ENCODE data around the gene FBXO8. TPM values are rescaled to one million over a fixed set of nuclear protein-coding genes. Genes with fewer than 3 reads are reported as not detected.

FBXO8 gene
- total RNA-seq, 1 experiment from 2014 or later = 8.2 TPM

DNA sequence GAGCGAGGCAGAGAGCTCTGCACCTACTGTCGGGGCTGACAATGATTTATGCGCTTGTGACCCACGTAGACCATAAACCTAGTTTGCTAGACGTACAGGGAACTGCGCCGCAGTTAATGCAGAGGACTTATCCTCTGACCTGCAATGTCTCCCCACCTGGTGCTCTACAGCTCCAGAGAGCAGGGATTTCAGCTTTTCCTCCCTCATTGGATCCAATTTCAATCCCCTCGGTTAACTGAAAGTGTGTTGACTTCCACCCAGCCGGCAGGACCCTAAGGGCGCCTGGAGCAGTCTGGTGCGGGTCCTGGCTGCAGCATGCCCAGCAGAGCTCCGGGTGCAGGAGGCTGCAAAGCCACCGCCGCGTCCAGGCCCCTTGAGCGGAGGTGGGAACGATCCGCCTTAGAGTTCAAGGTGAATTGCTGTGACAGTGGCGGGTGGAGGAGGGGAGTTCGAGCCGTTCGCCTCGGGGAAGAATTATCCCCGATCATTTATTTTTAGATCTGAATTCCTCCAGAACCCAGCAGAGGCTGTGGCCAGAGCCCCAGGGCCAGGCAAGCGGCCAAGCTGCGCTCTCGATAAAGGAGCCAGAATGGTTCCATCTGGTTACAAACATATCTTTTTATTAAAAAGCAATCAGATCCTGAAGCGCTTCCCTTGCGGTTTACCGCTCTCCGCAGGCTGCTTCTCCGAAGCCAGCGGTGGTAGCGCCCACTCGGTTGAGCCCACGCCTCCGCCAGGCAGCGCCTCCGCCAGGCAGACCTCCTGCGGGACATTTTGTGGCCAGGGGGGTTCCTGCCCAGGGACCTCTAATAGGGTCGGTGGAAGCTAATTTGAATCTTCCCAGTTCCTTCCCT lies 66.0 kb downstream of the FBXO8 start:
- H3K9ac ChIP-seq (ENCODE audit: low read length) = no peak overlapping the region
- no TSS peak for BruUV-seq (replicated peaks)
- no peaks in the 10 kb centered on the region for H3K79me2 ChIP-seq (ENCODE audit: low read length)
- no peak overlapping the region for H3K4me3 ChIP-seq (ENCODE audit: low read length)
- H3F3A ChIP-seq (ENCODE audit: low read length, unreplicated experiment) = no peaks in the 10 kb centered on the region
- H3K36me3 ChIP-seq (ENCODE audit: low read depth, low read length) = no peaks in the 10 kb centered on the region
- H4K20me1 ChIP-seq (ENCODE audit: low read length) = no peaks in the 10 kb centered on the region
- ATAC-seq = no peak
- no peak overlapping the region for H3K4me2 ChIP-seq (ENCODE audit: low read length)
- no peak overlapping the region for H3K27ac ChIP-seq (ENCODE audit: low read length)
- H3K27me3 ChIP-seq (ENCODE audit: low read length) = no peaks in the 10 kb centered on the region
- ChIA-PET CTCF (no interaction called here), POLR2A (ENCODE audit: unreplicated experiment) (no interaction called here)
- 0 out of 2 replicates have a peak overlapping the region, but pooled peaks have one; percentile 22 for H2AFZ ChIP-seq (ENCODE audit: low read length)
- H3K4me1 ChIP-seq (ENCODE audit: insufficient read depth, low read length) = no peaks in the 10 kb centered on the region
- intact Hi-C loops (cut with micrococcal nuclease) = no loop called here
- DNase-seq = no peak
- no peaks in the 10 kb centered on the region for H3K9me2 ChIP-seq (replicated peaks; ENCODE audit: low read length)
- TF ChIP-seq CTCF (conservative IDR thresholded peaks at IDR 0.05; ENCODE audit: low read depth, low read length) = no peak
- no peak for TF ChIP-seq EZH2phosphoT487 (IDR thresholded peaks at IDR 0.05; ENCODE audit: borderline replicate concordance, low read length)
- TF ChIP-seq EZH2 (IDR thresholded peaks at IDR 0.05; ENCODE audit: low read length, unreplicated experiment) = no peak
- no peaks in the 10 kb centered on the region for H3K9me3 ChIP-seq (ENCODE audit: low read length)

DNA sequence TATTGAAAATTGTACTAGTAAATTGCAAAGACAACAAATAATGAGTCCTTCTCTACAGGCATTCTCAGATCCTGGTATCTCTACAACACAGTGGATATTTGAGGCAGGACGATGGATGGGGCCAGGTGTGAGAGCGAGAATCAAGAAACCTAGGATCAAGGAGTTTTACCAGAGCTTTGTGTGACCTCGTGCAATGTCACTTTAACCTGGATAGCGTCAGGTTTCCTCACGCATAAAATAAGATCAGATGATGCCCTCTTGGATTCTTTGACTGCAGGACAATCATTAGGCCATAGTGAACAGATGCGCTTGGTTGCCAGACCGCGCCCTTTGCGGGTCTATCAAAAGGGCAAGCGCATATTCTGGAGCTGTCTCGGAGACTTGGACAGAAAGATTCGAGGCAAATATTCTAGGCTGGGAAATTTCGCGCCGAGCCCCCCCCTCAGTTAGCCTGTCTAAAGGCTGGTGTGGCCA lies 66.6 kb downstream of the FBXO8 start:
- Histone ChIP-seq H3K9ac (ENCODE audit: low read length) (no peak overlapping the region), H3K9me3 (ENCODE audit: low read length) (no peaks in the 10 kb centered on the region), H3K4me2 (ENCODE audit: low read length) (no peak overlapping the region), H3K36me3 (ENCODE audit: low read depth, low read length) (no peaks in the 10 kb centered on the region), H3K4me1 (ENCODE audit: insufficient read depth, low read length) (no peaks in the 10 kb centered on the region), H3K9me2 (replicated peaks; ENCODE audit: low read length) (no peaks in the 10 kb centered on the region), H3K4me3 (ENCODE audit: low read length) (no peak overlapping the region), H3K27ac (ENCODE audit: low read length) (no peak overlapping the region), H4K20me1 (ENCODE audit: low read length) (no peaks in the 10 kb centered on the region), H3F3A (ENCODE audit: low read length, unreplicated experiment) (no peaks in the 10 kb centered on the region), H2AFZ (ENCODE audit: low read length) (no peak overlapping the region), H3K79me2 (ENCODE audit: low read length) (no peaks in the 10 kb centered on the region), H3K27me3 (ENCODE audit: low read length) (no peaks in the 10 kb centered on the region)
- no TSS peak for BruUV-seq (replicated peaks)
- intact Hi-C loops (cut with micrococcal nuclease) = no loop called here
- no peak for DNase-seq
- TF ChIP-seq CTCF (conservative IDR thresholded peaks at IDR 0.05; ENCODE audit: low read depth, low read length) (no peak), EZH2phosphoT487 (IDR thresholded peaks at IDR 0.05; ENCODE audit: borderline replicate concordance, low read length) (no peak), EZH2 (IDR thresholded peaks at IDR 0.05; ENCODE audit: low read length, unreplicated experiment) (no peak)
- POLR2A ChIA-PET (ENCODE audit: unreplicated experiment) = no interaction called here
- CTCF ChIA-PET = no interaction called here
- no peak for ATAC-seq

Measured in PC-3 (cell line).